ENCODE results near the gene C17orf67.

The C17orf67 gene

DNA sequence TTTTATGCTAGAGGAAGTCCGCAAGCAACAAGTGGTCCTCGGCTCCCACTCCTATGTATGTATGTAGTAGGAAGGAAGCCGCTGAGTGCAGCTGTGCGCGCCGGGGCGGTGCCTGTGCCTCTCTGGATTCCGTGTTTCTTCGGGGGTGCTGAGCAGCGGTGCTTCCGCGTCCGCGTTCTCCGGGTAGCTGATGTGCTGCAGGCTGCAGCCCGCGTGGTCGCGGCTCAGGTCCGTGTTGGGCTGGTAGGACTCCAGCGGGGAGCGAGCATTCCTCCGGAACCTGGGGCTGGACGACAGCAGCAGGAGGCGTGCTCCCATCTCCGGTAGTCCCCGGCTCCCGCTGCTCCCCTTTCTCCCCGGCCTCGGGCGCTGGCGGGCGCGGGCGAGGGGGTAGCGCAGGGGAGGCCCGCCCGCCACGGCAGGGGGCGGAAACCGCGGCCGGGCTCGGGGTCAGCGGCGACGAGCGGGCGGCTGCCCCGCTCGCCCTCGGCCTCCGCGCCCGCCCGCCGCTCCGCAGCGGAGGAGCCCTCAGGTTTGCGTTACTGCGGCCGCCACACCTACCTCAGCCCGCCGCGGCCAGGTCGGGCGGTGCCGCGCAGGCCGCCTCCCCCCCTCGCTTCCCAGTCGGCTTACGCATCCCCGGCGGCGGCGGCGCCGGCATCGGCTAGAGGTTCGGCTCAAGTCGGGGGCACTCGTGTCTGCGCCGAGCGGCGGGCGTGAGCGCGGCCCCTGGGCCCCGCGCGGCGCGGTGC lies 487 bp downstream of the C17orf67 start:
- peak; percentile 65 for DNase-seq (ENCODE audit: low spot score)

DNA sequence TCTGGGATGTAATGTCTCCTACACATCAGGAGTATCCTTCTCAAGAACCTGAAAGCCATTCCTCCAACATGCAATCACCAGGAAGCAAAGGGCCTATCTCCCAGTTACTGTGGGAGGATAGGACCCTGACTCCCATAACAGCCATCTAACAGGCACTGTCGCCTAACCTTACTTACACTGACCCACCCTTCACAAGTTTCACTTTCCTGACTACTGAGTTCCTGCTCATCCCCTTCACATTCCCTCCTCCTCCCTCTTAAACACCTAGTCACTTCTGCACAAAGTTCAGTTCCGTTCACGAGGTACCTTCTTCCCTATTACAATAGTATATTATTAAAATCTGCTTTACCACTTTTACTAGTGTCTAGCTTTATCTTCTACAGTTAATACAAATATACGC lies 1.3 kb downstream of the C17orf67 start:
- DNase-seq (ENCODE audit: low spot score) = no peak

DNA sequence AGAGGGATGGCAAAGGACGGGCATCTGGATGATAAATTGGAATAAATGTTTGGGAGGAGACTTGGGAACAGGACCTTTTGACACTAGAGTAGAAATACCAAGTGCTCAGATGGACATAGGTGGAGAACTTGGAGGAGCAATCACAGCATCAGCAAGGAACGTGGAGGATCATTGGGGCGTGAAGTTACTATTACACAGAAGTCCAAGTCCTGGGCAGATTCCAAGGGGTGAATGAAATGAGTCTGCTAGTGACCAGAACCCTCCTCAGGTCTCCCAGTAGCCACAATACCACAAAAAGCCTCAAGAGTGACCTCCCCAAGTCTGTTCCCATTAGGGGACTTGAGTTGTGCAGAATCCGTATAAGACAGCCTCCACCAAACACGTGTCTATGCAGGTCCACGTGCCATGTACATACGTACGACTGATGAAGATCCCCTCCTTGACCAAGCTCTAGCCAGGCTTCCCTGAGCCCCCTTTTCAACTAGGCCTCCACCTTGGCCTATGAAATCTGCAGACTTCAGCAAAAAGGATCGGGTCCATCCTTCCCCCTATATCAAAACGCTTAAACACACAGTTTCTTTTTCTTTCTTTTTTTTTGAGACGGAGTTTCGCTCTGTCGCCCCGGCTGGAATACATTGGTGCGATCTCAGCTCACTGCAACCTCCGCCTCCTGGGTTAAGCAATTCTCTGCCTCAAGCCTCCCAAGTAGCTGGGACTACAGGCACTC lies 2.2 kb downstream of the C17orf67 start:
- DNase-seq (ENCODE audit: low spot score) = no peak

DNA sequence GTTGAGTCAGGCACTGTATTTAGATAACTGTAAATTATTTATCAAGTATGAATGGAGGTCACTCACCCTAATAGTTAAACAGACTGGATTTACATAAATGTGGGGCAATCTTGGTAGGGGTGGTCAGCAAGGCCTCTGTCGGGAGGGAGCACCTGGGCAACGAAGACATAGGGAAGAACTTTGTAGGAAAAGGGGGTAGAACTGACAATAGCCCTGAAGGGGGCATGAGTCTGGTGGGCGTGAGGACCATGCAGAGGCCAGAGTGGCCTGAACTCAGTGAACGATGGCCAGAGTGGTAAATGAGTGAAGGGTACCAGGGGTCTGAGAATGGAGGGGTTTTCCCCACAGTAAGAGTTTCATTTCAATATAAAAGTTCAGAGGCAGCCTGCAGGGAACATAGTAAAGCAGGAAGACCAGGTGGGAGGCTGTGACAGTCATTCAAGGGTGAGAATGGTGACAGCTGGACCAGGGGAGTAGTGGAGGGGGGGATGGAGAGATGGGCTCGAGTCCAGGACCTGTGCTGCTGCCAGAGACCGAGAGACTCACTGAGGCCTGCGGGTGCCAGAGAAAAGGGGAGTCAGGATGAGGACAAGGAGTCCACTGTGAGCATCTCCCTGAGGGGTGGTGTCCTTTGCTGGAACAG lies 2.9 kb downstream of the C17orf67 start:
- no peak for DNase-seq (ENCODE audit: low spot score)

DNA sequence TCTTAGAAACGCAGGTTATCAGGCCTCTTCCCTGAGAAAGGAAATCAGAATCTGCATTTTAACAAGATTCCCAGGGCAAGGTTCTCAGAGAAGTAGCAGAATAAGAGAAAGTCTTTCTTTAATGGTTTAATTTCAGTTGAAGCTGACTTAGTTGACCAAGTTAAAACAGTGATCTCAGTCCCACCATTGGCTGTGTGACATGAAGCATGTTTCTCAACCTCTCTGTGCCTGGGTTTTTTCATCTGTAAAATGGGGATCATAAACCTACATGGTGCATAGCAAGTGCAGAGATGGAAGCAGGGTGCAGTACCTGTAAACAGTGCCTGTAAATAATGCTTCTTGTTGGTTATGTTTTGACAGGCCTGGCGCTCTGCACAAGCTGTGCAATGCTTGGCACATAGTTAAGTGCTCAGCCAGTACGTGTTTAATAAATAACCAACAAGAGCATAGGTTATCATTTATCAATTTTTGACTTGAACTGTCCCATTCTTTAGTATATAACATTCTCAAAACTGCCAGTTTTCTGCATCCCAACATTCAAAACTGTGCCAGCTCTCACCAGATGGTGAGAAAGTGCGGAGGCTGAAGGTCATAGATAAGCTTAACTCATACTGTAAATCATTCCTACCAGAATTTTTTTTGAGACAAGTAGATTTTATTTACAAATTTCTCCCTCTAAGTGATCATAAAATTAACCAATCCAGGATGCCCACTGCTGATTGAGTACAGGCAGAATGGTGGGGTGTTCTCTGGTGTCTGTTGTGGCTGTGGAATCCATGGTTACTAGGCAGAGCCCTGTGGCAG lies 6.9 kb downstream of the C17orf67 start:
- DNase-seq (ENCODE audit: low spot score) = no peak

DNA sequence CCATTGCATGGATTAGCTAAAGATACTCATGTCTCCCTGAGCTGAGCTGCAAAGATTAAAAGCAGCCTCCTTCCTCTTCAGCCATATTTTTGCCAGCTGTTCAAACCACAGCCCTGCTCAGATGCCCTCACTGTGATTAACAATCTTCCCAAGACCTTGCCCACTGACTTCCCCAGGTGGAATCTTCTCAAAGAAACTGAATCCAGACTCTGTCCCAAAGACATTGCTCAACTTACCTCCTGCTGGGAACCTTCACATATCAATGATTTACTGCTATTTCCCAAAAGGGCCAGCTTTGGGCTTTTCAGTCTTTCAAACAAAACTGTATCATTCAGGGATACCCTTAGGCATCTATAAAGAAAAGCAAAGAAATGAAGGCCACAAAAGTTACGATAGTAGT lies 9.2 kb downstream of the C17orf67 start:
- no peak for DNase-seq (ENCODE audit: low spot score)

DNA sequence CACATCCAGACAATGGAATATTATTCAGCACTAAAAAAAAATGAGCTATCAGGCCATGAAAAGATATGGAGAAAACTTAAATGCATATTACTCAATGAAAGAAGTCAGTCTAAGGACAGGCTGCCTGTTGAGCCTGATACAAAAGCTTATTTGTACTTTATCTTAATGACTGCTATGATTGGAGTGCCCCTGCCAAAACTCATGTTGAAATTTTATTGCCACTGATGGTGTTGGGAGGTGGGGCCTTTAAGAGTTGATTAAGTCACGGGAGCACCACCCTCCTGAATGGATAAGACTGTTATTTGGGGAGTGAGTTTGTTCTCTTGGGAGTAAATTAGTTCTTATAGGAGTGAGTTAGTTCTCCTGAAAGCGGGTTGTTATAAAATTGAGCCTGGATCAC lies 9.9 kb downstream of the C17orf67 start:
- no peak for DNase-seq (ENCODE audit: low spot score)

DNA sequence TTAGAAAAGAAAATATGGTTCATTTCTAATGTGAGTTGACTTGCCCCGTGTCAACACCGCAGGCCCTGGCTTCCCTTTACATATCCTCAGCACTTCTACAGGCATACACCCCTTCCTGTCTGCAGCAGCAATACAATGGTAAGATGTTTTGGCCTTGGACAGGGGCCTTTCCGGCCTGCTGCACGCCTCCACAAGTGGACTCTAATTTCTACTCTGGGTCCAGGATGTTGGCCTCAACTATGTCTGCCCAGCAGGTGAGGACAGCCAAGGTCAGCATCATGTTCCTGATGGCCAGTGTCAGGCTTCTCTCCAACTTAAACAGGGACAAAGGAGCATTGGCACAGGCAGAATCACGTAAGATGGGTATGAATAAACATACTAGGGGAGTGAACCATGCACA lies 11.0 kb downstream of the C17orf67 start:
- no peak for DNase-seq (ENCODE audit: low spot score)

DNA sequence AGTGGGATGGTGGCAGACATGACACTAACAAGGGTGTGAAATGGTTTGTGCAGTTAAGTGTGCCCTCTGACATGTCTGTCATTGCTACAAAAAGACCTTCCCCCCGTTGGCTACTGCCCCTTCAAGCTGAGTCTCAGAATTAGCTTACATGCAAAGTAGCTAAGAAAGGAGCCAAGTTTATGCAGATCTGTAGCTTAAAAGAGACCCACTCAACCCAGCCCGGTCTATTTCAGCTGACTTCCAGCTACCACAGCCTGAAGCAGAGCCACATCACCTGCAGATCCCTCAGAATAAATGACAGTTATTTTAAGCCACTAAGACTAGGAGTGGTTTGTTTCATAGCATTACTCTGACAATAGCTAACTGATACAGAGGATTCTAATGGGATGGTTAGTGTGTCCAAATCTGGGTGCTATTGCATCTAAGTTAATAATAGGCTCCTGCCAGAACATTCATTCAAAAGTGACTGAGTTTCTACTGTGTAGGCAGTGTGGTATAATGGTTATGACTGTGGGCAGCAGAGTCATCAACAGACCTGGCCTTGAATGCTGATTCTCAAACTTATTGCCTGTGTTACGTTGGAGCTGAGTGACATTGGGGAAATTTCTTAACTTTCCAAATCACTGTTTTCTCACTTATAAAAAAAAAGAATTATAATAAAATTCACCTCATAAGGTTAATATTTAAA lies 11.7 kb downstream of the C17orf67 start:
- DNase-seq (ENCODE audit: low spot score) = no peak

DNA sequence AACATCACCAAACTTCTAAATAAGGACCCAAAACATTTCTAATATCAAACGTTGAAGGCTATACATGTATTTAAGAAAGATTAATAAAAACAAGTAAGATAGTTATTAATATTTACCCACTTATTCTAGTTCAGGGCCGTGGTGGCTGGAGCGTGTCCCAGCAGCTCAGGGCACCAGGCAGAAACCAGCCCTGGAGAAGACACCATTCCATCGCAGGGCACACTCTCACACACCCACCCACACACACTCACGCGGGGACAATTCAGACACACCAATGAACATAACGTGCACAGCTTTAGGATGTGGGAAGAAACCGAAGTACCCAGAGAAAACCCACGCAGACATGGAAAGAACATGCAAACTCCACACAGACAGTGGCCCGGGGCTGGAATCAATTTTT lies 13.5 kb downstream of the C17orf67 start:
- DNase-seq (ENCODE audit: low spot score) = no peak

DNA sequence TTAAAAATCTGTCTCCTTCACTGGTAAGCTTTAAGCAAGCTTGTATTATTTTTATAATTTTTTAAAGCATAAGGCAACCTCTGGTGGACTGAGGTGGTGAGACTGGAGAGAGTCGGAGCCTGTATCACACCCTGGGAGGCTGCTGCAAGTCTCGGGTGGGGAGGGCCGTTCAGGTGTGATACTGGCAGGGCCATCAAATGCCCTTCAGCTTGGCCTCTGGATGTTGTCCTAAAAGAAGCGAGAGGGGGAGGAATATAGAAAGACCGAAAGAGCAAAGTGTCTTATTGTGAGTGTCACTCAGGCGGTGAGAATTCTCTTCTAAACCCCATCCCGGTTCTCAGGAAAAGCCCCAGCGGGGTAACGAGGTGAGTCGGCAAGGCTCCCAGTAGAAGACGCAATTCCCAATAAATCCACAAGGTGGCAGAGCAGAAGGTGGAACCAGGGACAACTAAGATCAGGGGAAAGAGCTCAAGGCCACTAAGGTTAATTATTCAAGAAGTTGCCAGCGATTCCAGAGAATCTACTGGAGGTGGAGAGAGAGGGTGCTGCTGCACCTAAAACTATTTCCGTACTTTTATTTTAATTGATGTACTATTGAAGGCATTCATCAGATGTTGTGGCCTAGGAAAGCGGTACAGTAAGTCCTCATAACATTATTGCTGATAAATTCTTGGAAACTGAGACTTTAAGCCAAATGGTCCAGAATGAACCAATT lies 14.1 kb downstream of the C17orf67 start:
- peak; percentile 73 for DNase-seq (ENCODE audit: low spot score)

DNA sequence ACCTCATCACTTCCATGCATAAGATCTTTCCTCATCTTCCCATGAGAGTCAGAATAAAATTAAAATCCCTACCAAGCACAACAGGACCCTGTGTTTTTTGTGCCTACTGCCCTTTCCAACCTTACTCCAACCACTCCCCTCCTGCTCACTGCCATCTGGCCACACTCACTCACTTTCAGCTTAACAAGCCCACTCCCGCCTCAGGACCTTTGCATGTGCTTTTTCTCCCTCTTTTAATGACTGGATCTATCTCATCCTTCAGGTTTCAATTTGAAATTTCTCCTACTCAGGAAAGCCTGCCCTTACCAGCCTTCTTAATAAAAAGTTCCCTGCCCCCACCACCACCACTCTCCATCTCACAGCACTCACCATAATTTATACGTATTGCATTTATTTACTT lies 14.7 kb downstream of the C17orf67 start:
- DNase-seq (ENCODE audit: low spot score) = no peak

DNA sequence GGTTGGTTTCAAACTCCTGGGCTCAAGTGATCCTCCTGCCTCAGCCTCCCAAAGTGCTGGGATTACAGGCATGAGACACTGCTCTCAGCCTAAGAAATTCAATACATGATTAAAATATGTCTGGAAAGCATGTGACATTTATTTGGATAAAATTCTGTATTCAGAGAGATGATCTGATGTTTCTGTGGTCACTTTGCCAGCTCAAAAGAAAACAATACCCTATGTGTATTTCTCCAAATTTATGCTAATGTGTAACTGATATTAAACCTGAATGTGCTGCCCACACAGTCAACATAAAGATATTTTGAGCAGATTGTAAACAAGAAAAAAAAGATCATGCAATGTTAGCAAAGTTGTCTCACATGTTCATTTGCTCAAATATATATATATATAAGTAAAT lies 16.7 kb downstream of the C17orf67 start:
- no peak for DNase-seq (ENCODE audit: low spot score)

DNA sequence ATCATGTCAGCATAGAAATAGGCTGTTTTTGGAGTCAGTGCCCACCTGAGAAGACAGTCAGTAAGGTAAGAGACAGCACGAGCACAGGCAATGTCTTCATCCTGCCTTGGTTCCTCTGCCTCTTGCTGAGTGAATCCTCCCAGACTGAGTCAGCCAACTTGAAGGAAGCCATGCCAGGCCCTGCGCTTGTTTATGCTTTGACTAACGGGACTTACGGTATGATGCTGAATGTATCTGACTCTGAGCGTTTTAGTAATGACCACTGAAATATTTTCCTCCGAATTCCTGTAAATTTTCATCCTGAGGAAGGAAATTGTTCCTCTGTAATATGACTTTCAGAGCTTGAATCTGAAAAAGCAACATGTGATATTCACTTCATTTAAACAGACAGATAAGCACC lies 18.0 kb downstream of the C17orf67 start:
- DNase-seq (ENCODE audit: low spot score) = no peak

DNA sequence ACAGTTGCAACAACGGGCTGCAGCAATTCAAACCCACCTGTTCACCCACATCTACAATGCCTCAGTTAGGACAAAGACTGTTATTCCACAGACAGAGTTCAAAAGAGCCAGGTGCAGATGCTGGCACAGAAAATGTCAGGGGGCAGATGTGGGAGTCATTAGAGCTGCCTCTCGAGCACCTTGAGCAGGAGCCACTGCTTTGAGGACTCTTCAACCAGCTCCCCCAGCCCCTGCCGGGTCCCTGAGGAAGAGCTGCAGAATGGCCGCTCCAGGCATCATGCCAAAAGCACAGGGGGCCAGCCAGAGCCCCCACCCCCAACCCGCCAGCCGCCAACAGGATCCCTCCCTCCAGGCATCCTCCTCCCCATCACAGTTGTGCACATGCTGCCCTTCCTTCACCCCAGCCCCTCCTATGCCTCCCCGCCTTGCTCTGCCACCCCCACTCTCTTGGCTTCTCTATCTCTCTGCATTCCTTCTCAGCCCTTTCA lies 20.8 kb downstream of the C17orf67 start:
- DNase-seq (ENCODE audit: low spot score) = no peak

DNA sequence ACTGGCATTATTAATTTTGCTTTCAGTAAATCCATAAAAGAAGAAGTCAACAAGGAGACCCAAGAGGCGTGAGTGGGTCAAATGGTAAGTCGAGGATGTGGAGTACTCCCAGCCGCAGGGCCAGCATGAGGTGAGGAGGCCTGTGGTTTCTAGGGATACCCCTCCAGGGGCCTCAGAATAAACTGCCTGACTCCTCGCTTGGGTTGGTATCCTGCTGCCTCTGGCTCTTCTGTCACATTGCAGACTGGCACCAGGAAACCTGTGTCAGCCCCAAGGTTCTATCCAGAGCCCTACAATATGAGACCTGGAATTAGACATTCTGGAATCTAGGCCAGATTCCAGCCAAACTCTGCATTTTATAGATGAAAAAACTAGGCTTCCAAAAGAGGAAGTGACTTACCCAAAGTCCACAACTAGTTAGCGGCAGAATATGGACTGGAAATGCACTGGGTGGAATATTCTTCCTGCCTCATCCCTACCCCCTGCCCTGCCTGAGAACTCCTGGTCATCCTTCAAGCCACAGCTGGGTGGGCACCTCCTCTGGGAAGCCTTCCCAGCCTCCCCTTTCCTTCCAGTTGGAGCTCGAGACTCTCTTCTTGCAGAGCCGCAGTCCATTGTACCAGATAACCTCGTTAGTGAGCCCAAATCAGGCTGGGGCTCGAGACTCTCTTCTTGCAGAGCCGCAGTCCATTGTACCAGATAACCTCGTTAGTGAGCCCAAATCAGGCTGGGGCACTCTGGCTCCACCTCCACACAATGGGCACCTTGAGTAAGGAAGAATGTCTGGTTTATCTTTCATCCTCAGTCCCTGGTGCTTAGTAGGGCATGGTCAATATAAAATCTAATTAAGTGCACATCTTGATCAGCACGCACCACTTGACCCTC lies 22.6 kb downstream of the C17orf67 start:
- DNase-seq (ENCODE audit: low spot score) = no peak

DNA sequence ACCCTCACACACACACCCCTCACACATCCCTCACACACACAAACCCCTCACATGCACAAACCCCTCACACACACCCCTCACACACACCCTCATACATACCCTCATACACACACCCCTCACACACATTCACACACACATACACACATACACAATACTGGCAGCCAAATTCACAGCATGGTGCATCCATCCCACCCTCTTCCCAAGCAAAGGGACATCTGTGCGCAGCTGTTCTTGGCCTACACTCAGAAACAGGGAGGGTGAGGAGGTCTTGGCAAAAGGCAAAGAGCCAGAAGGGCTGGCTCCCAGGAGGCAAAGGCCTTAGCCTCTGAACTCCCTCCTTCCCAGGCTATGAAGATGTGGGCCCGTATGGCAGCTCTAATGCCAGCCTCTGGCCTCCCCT lies 23.4 kb downstream of the C17orf67 start:
- no peak for DNase-seq (ENCODE audit: low spot score)

DNA sequence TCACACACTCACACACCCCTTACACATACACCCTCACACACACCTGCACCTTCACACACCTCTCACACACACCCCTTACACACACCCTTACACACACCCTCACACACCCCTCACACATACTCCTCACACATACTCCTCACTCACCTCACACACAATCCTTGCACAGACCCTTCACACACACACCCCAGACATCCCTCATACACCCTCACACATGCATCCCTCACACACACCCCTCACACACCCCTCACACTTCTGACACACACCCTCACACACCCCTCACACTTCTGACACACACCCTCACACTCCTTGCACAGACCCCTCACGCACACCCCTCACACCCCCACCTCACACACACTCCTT lies 23.9 kb downstream of the C17orf67 start:
- DNase-seq (ENCODE audit: low spot score) = no peak

DNA sequence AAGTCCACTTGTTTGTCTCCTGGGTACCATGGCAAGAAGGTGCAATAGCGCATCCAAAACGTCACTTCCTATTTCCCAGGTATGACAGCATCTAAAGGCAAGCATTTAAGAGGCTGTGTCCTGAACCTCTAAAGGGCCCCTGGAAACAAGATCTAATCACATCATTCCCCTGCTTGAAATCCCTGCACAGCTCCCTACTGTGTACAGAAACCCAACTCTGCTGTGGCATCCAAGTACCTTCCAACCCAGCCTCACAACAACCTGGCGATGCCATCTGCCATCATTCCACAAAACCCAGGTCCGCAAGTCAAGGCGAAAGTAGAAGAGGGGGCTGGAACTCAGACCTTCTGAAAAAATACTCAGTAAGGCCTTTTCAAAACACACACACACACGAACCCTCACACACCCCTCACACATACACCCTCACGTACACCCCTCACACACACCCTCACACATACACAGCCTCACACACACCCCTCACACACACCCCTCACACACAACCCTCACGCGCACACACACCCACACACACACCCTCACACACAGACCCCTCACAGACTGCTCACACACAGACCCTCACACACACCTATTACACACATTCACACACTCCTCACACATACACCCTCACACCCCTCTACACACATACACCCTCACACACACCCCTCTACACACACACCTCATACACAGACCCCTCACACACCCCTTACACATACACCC lies 24.5 kb downstream of the C17orf67 start:
- no peak for DNase-seq (ENCODE audit: low spot score)
